HCT116 (cell line): ENCODE data around the gene EIF4G3. TPM values are rescaled to one million over a fixed set of nuclear protein-coding genes. Genes with fewer than 3 reads are reported as not detected.

Experiments used
- ATAC-seq: fragments of 200-7000 bp; cut with Tn5 transposase; 2 replicates; pipeline ENCODE4 v1.9.1; 2020; ENCODE audit warnings: mild to moderate bottlenecking, moderate library complexity
- BruUV-seq: library from RNA; stranded (reverse); fragments of 400-500 nt; replicated peaks from 2 replicates; lab custom pipeline; 2021; lab: Mats Ljungman, UMichigan
- CTCF ChIA-PET: fragments of 300-600 bp; sonication (Branson Sonifier 250); formaldehyde crosslinking; loops from one replicate; lab custom pipeline; 2021; ENCODE audit warnings: antibody characterized with exemption; lab: Charles Lee
- POLR2A ChIA-PET: fragments of 300-600, 350-600 bp; sonication (Branson Sonifier 250); formaldehyde crosslinking; loops from one replicate; lab custom pipeline; 2021; ENCODE audit warnings: antibody characterized with exemption; lab: Charles Lee
- RAD21 ChIA-PET, 2 experiments: fragments of 300-600 bp; sonication (Branson Sonifier 250); formaldehyde crosslinking; loops; one replicate each; lab custom pipeline; 2023; ENCODE audit warnings: low total read pairs in 2 of 2; ENCODE audit not compliant: uncharacterized antibody in 2 of 2, unreplicated experiment in 2 of 2, low non-redundant PET in 1 of 2; lab: Charles Lee
- DNase-seq: peaks from one replicate; pipeline ENCODE4 v3.0.0-alpha.2; 2010; ENCODE audit warnings: low read depth, low spot score
- H2AFZ ChIP-seq: fragments of 200-600 bp; shearing (Covaris generic), sonication (generic); 2 replicates; pipeline ENCODE4 v1.6.1; 2017; ENCODE audit warnings: low read depth, mixed run types, mixed read lengths, antibody characterized with exemption, low read length; ENCODE audit not compliant: poor library complexity, severe bottlenecking
- H3K27ac ChIP-seq: 2 replicates; pipeline ENCODE4 v1.5.1; 2012; ENCODE audit warnings: low read depth, low read length
- H3K27me3 ChIP-seq: fragments of 200-600 bp; sonication (generic); 2 replicates; pipeline ENCODE4 v1.6.1; 2016; ENCODE audit warnings: mixed run types, low read length, mixed read lengths; ENCODE audit not compliant: insufficient read depth
- H3K36me3 ChIP-seq, 2 experiments: fragments of 200-500 bp in 1 of 2; fragments of 200-600 bp in 1 of 2; sonication (Bioruptor generic) in 1 of 2; sonication (generic) in 1 of 2; 2 replicates each; pipeline versions ENCODE4 v1.5.1 to v1.6.1; 2014 to 2016; ENCODE audit warnings: low read length in 2 of 2, inconsistent platforms in 1 of 2, mixed read lengths in 1 of 2, mixed run types in 1 of 2; ENCODE audit not compliant: insufficient read depth in 2 of 2, control insufficient read depth in 1 of 2
- H3K4me1 ChIP-seq, 2 experiments: fragments of 200-600 bp in 1 of 2; sonication (generic) in 1 of 2; 2 replicates each; pipeline versions ENCODE4 v1.5.1 to v1.6.1; 2012 to 2017; ENCODE audit warnings: low read length in 2 of 2, inconsistent platforms in 1 of 2, mild to moderate bottlenecking in 1 of 2, mixed read lengths in 1 of 2, mixed run types in 1 of 2, moderate library complexity in 1 of 2; ENCODE audit not compliant: insufficient read depth in 2 of 2, control insufficient read depth in 1 of 2
- H3K4me2 ChIP-seq: fragments of 200-600 bp; sonication (generic); 2 replicates; pipeline ENCODE4 v1.6.1; 2017; ENCODE audit warnings: mixed run types, low read length, mixed read lengths
- H3K4me3 ChIP-seq, 2 experiments: fragments of 200-600 bp in 1 of 2; sonication (generic) in 1 of 2; replicated peaks in 1 of 2; 2 replicates each; pipeline ENCODE4 v1.5.1; 2011 to 2016; ENCODE audit warnings: low read length in 2 of 2, control low read depth in 1 of 2, low read depth in 1 of 2, mild to moderate bottlenecking in 1 of 2, mixed read lengths in 1 of 2, mixed run types in 1 of 2
- H3K79me2 ChIP-seq: fragments of 200-600 bp; sonication (generic); 2 replicates; pipeline ENCODE4 v1.6.1; 2017; ENCODE audit warnings: mild to moderate bottlenecking, mixed run types, low read length, moderate library complexity, mixed read lengths; ENCODE audit not compliant: insufficient read depth
- H3K9ac ChIP-seq: fragments of 200-600 bp; sonication (generic); 2 replicates; pipeline ENCODE4 v1.6.1; 2016; ENCODE audit warnings: low read length, mixed read lengths
- H3K9me2 ChIP-seq: fragments of 200-600 bp; sonication (generic), shearing (Covaris generic); 2 replicates; pipeline ENCODE4 v1.6.1; 2017; ENCODE audit warnings: mixed run types, mild to moderate bottlenecking, moderate library complexity; ENCODE audit not compliant: insufficient read depth
- H3K9me3 ChIP-seq, 2 experiments: fragments of 200-500 bp in 1 of 2; fragments of 200-600 bp in 1 of 2; sonication (Bioruptor generic) in 1 of 2; sonication (generic) in 1 of 2; 2 replicates each; pipeline ENCODE4 v1.6.1; 2014 to 2017; ENCODE audit warnings: low read length in 2 of 2, mixed read lengths in 2 of 2, inconsistent platforms in 1 of 2, low read depth in 1 of 2, mild to moderate bottlenecking in 1 of 2, mixed run types in 1 of 2, moderate library complexity in 1 of 2; ENCODE audit not compliant: control insufficient read depth in 1 of 2, insufficient read depth in 1 of 2
- H4K20me1 ChIP-seq: fragments of 200-600 bp; sonication (generic), shearing (Covaris generic); 2 replicates; pipeline ENCODE4 v1.6.1; 2017; ENCODE audit warnings: mixed run types, mild to moderate bottlenecking, moderate library complexity; ENCODE audit not compliant: insufficient read depth
- CBX3 ChIP-seq: IDR thresholded peaks from 2 replicates; pipeline ENCODE4 v1.6.1; 2012; ENCODE audit warnings: low read depth
- EGR1 ChIP-seq: IDR thresholded peaks from 2 replicates; pipeline ENCODE4 v1.6.1; 2012; ENCODE audit warnings: low read depth
- EZH2 ChIP-seq: fragments of 200-600 bp; sonication (generic); IDR thresholded peaks from 2 replicates; pipeline ENCODE4 v1.6.1; 2017; ENCODE audit warnings: antibody characterized with exemption, mixed run types
- EZH2phosphoT487 ChIP-seq: fragments of 200-600 bp; IDR thresholded peaks from 2 replicates; pipeline ENCODE4 v1.6.1; 2018; ENCODE audit warnings: antibody characterized with exemption, borderline replicate concordance
- POLR2A ChIP-seq: IDR thresholded peaks from 2 replicates; pipeline ENCODE4 v1.7.0; 2011; ENCODE audit warnings: borderline replicate concordance; ENCODE audit not compliant: insufficient read depth, insufficient read length; ENCODE audit errors: extremely low read depth
- POLR2AphosphoS5 ChIP-seq: IDR thresholded peaks from 2 replicates; pipeline ENCODE4 v1.6.1; 2011; ENCODE audit warnings: mild to moderate bottlenecking, low read depth, low read length, moderate library complexity
- SIN3A ChIP-seq: IDR thresholded peaks from 2 replicates; pipeline ENCODE4 v1.6.1; 2012; ENCODE audit warnings: low read depth
- ZFX ChIP-seq: fragments of 450-650 bp; IDR thresholded peaks from 2 replicates; pipeline ENCODE4 v1.6.1; 2017
- ZNF274 ChIP-seq: fragments of 200-500 bp; sonication (Bioruptor generic); IDR thresholded peaks from 2 replicates; pipeline ENCODE4 v1.6.1; 2014; ENCODE audit warnings: mild to moderate bottlenecking, low read depth, low read length, inconsistent platforms
- intact Hi-C: fragments of 100-400 bp; cut with micrococcal nuclease; formaldehyde crosslinking; loops from 2 replicates; pipeline ENCODE4 v1.10.0; 2022
- total RNA-seq: library from RNA; stranded (reverse); gene quantifications from one replicate; pipeline ENCODE4 v1.2.1, GENCODE V29; 2021; ENCODE audit not compliant: unreplicated experiment
- TF ChIP-seq, protein P1 (sequence below): IDR thresholded peaks from 2 replicates; pipeline ENCODE4 v1.6.1; 2011; ENCODE audit warnings: mild to moderate bottlenecking, low read length, moderate library complexity; ENCODE audit not compliant: insufficient replicate concordance; ENCODE audit errors: extremely low read depth
- TF ChIP-seq, protein P2 (sequence below): IDR thresholded peaks from 2 replicates; pipeline ENCODE4 v1.6.1; 2012
- TF ChIP-seq, protein P3 (sequence below): IDR thresholded peaks from 2 replicates; pipeline ENCODE4 v1.6.1; 2012
- TF ChIP-seq, protein P4 (sequence below): IDR thresholded peaks from 2 replicates; pipeline ENCODE4 v1.6.1; 2012; ENCODE audit warnings: low read depth

Gene EIF4G3
- total RNA-seq, 1 experiment from 2014 or later: 40.1 TPM

DNA sequence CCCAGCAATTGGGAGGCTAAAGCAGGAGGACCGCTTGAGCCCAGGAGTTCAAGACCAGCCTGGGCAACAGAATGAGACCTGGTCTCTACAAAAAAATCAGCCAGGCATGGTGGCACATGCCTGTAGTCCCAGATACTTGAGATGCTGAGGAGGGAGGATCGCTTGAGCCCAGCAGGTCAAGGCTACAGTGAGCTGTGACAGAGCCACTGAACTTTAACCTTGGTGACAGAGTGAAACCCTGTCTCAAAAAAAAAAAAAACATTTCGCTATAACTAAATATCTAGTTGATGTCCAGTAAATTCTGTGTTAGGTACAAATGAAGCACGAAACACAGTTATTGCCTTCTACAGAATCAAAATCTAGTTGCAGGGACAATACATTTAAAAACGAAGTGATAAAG lies 293.9 kb downstream of the EIF4G3 start (continued):
- TF ChIP-seq, protein P1, sequence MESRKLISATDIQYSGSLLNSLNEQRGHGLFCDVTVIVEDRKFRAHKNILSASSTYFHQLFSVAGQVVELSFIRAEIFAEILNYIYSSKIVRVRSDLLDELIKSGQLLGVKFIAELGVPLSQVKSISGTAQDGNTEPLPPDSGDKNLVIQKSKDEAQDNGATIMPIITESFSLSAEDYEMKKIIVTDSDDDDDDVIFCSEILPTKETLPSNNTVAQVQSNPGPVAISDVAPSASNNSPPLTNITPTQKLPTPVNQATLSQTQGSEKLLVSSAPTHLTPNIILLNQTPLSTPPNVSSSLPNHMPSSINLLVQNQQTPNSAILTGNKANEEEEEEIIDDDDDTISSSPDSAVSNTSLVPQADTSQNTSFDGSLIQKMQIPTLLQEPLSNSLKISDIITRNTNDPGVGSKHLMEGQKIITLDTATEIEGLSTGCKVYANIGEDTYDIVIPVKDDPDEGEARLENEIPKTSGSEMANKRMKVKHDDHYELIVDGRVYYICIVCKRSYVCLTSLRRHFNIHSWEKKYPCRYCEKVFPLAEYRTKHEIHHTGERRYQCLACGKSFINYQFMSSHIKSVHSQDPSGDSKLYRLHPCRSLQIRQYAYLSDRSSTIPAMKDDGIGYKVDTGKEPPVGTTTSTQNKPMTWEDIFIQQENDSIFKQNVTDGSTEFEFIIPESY: no peak
- TF ChIP-seq, protein P2, sequence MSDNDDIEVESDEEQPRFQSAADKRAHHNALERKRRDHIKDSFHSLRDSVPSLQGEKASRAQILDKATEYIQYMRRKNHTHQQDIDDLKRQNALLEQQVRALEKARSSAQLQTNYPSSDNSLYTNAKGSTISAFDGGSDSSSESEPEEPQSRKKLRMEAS: no peak
- TF ChIP-seq, protein P3, sequence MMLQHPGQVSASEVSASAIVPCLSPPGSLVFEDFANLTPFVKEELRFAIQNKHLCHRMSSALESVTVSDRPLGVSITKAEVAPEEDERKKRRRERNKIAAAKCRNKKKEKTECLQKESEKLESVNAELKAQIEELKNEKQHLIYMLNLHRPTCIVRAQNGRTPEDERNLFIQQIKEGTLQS: no peak
- TF ChIP-seq ZFX: no peak

DNA sequence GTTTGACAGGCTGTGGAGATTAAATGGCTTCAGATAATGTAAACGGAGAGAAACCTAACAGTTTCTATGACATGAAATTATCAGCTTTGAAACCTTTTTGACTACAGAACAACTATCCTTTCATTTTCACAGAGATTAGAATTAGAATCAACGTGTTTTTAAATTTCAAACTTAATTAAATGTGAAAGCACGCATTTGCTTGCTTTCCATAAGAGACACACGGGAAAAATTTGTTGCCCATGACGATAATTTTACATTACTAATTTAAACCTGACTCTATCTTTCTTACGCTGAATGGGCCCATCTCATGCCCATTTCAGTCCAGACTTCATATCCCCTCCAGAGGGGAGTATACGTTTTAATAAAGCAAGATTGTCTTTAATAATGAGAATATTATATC lies 297.9 kb downstream of the EIF4G3 start:
- H3K9me3 ChIP-seq: no peaks in the 10 kb centered on the region
- H3K4me1 ChIP-seq: no peaks in the 10 kb centered on the region
- no peak overlapping the region for H3K9ac ChIP-seq
- no peak overlapping the region for H3K4me2 ChIP-seq
- H4K20me1 ChIP-seq: no peaks in the 10 kb centered on the region
- BruUV-seq: no TSS peak
- H3K27ac ChIP-seq: no peak overlapping the region
- H3K9me2 ChIP-seq: no peaks in the 10 kb centered on the region
- H3K4me3 ChIP-seq: no peak overlapping the region
- H2AFZ ChIP-seq: no peak overlapping the region
- no peaks in the 10 kb centered on the region for H3K27me3 ChIP-seq
- ChIA-PET CTCF (no interaction called here), RAD21 (no interaction called here), POLR2A (no interaction called here)
- ATAC-seq: no peak
- TF ChIP-seq, protein P1: no peak
- no peak for TF ChIP-seq EGR1
- no peak for TF ChIP-seq EZH2phosphoT487
- no peak for TF ChIP-seq SIN3A
- TF ChIP-seq, protein P4, sequence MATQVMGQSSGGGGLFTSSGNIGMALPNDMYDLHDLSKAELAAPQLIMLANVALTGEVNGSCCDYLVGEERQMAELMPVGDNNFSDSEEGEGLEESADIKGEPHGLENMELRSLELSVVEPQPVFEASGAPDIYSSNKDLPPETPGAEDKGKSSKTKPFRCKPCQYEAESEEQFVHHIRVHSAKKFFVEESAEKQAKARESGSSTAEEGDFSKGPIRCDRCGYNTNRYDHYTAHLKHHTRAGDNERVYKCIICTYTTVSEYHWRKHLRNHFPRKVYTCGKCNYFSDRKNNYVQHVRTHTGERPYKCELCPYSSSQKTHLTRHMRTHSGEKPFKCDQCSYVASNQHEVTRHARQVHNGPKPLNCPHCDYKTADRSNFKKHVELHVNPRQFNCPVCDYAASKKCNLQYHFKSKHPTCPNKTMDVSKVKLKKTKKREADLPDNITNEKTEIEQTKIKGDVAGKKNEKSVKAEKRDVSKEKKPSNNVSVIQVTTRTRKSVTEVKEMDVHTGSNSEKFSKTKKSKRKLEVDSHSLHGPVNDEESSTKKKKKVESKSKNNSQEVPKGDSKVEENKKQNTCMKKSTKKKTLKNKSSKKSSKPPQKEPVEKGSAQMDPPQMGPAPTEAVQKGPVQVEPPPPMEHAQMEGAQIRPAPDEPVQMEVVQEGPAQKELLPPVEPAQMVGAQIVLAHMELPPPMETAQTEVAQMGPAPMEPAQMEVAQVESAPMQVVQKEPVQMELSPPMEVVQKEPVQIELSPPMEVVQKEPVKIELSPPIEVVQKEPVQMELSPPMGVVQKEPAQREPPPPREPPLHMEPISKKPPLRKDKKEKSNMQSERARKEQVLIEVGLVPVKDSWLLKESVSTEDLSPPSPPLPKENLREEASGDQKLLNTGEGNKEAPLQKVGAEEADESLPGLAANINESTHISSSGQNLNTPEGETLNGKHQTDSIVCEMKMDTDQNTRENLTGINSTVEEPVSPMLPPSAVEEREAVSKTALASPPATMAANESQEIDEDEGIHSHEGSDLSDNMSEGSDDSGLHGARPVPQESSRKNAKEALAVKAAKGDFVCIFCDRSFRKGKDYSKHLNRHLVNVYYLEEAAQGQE: no peak
- TF ChIP-seq POLR2A: no peak
- TF ChIP-seq, protein P3: no peak
- no peak for TF ChIP-seq POLR2AphosphoS5
- TF ChIP-seq EZH2: no peak
- no peak for TF ChIP-seq ZNF274
- no peak for TF ChIP-seq CBX3
- TF ChIP-seq, protein P2: no peak
- no peak for TF ChIP-seq ZFX
- 0 out of 4 replicates have a peak, but pooled peaks cover 0 to 2% of the 10 kb centered on the region in 2 experiments for H3K36me3 ChIP-seq
- intact Hi-C loops: no loop called here
- H3K79me2 ChIP-seq: no peaks in the 10 kb centered on the region
- no peak for DNase-seq
